K562 (cell line): ENCODE measurements around the gene ODAD3.

Experiments used
- ARNT ChIP-seq, 2 experiments: fragments of 450-650 bp; IDR thresholded peaks; 2 replicates each; pipeline ENCODE4 v1.6.1; 2016; ENCODE audit warnings: mild to moderate bottlenecking in 1 of 2
- CTCF ChIP-seq, 3 experiments: IDR thresholded peaks in 2 of 3; conservative IDR thresholded peaks in 1 of 3; 2 replicates each; pipeline ENCODE4 v1.5.1; 2011 to 2012; ENCODE audit warnings: low read length in 3 of 3, mild to moderate bottlenecking in 3 of 3, control low read depth in 2 of 3, improper control_type of control experiment in 1 of 3, inconsistent platforms in 1 of 3, low read depth in 1 of 3, mixed read lengths in 1 of 3, moderate library complexity in 1 of 3; ENCODE audit not compliant: insufficient read depth in 2 of 3
- EZH2 ChIP-seq: IDR thresholded peaks from 2 replicates; pipeline ENCODE4 v1.6.1; 2012; ENCODE audit warnings: low read depth, mild to moderate bottlenecking, inconsistent platforms, low read length, borderline replicate concordance
- GABPA ChIP-seq: fragments of 200-800 bp; sonication (Bioruptor generic); conservative IDR thresholded peaks from 2 replicates; pipeline ENCODE4 v1.6.1; 2016; ENCODE audit warnings: low read depth, missing genetic modification characterization, missing compliant biosample characterization
- GABPB1 ChIP-seq: sonication (generic); formaldehyde crosslinking; IDR thresholded peaks from 2 replicates; pipeline ENCODE4 v1.8.0; 2022; ENCODE audit warnings: mild to moderate bottlenecking, missing genetic modification reagents
- MAX ChIP-seq: sonication (generic); formaldehyde crosslinking; IDR thresholded peaks from 2 replicates; pipeline ENCODE4 v1.9.0; 2022; ENCODE audit warnings: mild to moderate bottlenecking, missing genetic modification reagents
- RBM17 ChIP-seq: fragments of 200-400 bp; formaldehyde crosslinking; IDR thresholded peaks from 2 replicates; pipeline ENCODE4 v1.6.1; 2017; ENCODE audit warnings: low read depth, mild to moderate bottlenecking, low read length, borderline replicate concordance
- REST ChIP-seq, 2 experiments: fragments of 450-650 bp; formaldehyde crosslinking in 1 of 2; IDR thresholded peaks; 2 replicates each; pipeline versions ENCODE4 v1.4.0 to v1.6.1; 2014 to 2020; ENCODE audit warnings: mild to moderate bottlenecking in 2 of 2, borderline replicate concordance in 1 of 2, low read depth in 1 of 2
- SMAD3 ChIP-seq: fragments of 450-650 bp; formaldehyde crosslinking; conservative IDR thresholded peaks from 2 replicates; pipeline ENCODE4 v1.4.0; 2020; ENCODE audit warnings: mild to moderate bottlenecking
- TGIF2 ChIP-seq: sonication (generic); formaldehyde crosslinking; IDR thresholded peaks from 2 replicates; pipeline ENCODE4 v1.8.1; 2022; ENCODE audit warnings: mild to moderate bottlenecking, missing genetic modification reagents, moderate library complexity
- ZNF232 ChIP-seq: sonication (generic); formaldehyde crosslinking; IDR thresholded peaks from 2 replicates; pipeline ENCODE4 v1.8.0; 2022; ENCODE audit warnings: mild to moderate bottlenecking, missing genetic modification reagents

GRCh38 chr19:11478167-11479089 is 43.5 kb upstream of the ODAD3 start:
- TF ChIP-seq GABPA (no peak), SMAD3 (CRISPR knock-in tag) (no peak), ARNT (IDR thresholded peaks at IDR 0.05) (no peak), CTCF (IDR thresholded peaks at IDR 0.05 in 2 of 3, conservative IDR thresholded peaks at IDR 0.05 in 1 of 3; ENCODE audit: insufficient read depth in 2 of 3, low read depth in 1 of 3, low read length in 3 of 3) (no peak), ZNF232 (CRISPR knock-in tag) (no peak), REST (IDR thresholded peaks at IDR 0.05; ENCODE audit: borderline replicate concordance) (no peak), REST (CRISPR knock-in tag; IDR thresholded peaks at IDR 0.05; ENCODE audit: low read depth) (no peak), RBM17 (no peak), EZH2 (no peak), TGIF2 (CRISPR knock-in tag) (no peak), MAX (peak; percentile 38; the same call in 1 of the 2 replicates), GABPB1 (CRISPR knock-in tag) (no peak)
